Activated T-cell treated with anti-CD3 and anti-CD28 coated beads for 1 hour (primary cell): ENCODE data around the gene IER5L.
A peak's percentile ranks its signal among the peaks of the same experiment; 100 is the strongest.

Source experiments
- DNase-seq: peaks from one replicate; pipeline ENCODE4 v3.0.0-alpha.2; 2020; ENCODE audit warnings: low read depth

The IER5L gene

GRCh38 chr9:129177791-129178567, at the start of gene IER5L:
Gene IER5L (minus strand): TSS chr9:129178261. CDS start chr9:129178052, 209 bp downstream.
- peak; percentile 90 for DNase-seq

DNA sequence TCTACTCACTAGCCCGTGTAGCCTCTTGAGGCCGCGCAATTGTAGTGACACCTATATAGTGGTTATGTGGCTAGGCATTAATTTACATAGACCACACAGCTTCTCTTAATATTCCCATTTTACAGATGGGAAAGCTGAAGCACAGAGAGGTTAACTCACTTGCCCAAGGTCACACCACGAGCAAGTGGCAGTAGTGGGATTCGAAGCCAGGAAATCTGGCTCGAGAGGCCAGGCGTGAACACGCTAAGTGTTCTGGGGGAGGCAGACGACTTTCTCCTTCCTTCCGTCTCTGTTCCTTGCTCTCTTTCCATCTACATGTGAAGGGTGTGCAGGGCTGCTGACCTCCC, 49.8 kb upstream of the IER5L start:
- DNase-seq = no peak

DNA sequence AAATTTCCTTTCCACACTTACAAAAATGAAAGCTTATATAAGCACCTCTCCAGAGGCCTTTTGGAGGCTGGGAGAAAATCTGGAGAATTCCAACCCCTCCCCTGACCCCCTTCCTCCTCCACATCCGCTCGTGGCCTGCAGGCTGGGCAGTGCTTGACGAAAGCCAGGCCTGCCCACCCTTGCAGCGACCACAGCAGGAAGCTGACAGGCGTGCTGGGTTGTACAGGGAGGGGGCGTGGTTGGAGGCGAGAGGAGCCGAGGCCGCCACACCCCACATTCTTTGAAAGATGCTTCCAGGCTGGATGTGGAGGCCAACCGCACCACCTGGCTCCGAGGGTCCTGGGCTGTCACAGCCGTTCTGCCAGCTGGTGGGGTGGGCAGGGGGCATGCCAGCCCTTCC, 47.8 kb upstream of the IER5L start:
- no peak for DNase-seq

DNA sequence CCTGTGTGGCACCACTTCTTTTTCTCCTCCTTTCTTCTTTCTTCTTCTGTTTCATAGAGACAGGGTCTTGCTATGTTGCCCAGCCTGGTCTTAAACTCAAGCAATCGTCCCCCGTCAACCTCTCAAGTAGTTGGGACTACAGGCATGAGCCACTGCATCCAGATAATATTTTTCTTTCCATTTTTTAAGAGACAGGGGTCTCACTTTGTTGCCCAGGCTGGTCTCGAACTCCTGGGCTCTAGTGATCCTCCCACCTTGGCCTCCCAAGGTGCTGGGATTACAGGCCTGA, 47.4 kb upstream of the IER5L start:
- DNase-seq = no peak

DNA sequence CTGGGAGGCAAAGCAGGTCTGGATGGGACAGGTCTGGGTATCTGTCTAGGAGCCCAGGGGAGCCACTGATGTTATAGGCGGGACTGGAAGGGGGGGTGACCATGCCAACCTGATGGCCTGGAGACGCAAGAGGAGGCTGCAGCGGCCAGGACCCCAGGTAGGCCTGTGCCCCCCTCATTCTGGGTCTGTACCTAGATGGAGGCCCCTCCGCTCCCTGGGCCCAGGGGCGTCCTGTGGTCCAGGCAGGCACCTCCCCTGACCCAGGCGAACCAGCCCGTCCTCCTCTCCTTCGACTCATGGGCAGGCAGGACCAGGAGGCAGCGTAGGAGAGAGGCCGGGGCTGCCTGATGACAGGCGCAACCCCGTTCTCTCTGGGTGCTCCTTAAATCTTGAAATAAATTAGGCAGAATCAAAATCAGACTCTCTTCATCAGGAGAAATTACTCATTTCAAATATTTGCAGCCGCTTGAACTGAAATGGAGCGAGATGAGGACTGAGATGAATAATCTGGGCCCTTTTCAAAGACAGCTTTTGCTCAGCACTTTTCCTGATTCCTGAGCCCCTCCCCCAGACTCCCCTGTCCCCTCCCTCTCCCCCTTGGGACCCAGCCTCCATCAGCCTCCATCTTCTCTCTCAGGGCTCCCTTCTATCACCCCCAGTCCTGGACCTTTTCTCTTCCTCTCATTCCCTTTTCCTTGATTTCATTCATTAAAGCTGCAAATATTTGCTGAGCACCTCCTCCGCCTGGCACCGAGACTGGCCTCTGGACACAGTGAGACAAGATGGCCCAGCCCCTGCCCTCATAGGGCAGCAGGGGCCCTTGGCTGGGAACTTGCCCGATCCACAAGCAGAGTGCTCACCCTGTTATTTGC, 46.8 kb upstream of the IER5L start:
- DNase-seq = no peak

DNA sequence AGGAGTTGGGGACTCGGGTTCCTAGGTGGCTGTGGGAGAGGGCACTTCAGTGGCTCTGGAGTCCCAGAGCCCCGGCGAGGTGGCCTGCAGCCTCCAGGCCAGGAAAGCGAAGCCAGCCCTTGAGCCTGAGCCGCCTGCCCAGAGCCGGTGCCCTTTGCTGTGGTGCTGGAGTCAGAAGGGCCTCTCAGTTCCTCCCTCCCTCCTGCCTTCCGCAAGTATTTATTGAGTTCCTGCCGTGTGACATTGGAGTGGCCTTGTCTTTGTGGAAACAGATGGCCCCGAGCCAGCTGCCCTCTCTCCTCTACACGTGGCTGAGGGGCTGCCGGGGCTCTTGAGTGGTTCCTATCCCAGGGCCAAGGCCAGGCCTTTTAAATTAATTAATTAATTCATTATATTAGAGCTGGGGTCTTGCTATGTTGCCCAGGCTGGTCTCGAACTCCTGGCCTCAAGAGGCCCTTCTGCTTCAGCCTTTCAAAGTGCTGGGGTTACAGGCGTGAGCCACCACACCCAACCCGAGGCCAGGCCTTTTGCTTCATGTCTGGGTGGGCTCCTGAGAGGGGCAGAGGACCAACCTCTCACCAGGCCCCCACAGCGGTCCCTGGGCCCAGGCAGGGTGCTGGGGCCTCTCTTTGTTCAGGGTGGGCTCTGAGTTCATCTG, 45.6 kb upstream of the IER5L start:
- no peak for DNase-seq

GRCh38 chr9:129222819-129223218, 44.8 kb upstream of the IER5L start:
- no peak for DNase-seq

DNA sequence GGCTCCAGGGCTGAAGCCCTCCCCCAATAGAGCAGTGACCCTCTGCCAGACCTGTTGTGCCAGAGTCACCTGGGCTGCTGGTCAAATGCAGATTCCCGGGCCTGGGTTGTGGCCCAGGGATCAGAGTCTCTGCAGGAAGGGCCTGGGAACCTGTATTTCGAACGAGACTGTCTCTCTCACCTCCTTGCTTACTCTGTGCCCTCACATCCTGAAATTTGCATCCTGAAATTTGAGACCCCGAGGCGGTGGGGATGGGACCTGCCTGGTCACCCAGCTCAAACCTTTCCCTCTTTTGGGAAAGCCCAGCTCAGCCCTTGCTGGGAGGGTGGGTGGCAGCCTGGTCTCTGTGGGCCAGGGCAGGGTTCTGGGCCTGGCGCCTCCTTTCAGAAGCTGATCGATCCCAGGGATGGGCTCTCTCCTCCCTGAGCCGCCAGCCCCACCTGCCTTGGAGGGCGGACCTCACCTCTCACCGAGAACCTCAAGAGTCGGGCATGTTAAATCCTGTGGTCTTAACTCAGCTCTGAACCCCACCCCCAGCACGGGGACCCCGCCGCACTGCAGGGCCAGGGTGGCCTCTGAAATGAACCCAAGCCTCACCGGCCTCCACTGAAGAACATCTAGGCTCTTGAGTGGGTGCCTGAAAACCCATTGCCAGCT, 44.0 kb upstream of the IER5L start:
- no peak for DNase-seq

DNA sequence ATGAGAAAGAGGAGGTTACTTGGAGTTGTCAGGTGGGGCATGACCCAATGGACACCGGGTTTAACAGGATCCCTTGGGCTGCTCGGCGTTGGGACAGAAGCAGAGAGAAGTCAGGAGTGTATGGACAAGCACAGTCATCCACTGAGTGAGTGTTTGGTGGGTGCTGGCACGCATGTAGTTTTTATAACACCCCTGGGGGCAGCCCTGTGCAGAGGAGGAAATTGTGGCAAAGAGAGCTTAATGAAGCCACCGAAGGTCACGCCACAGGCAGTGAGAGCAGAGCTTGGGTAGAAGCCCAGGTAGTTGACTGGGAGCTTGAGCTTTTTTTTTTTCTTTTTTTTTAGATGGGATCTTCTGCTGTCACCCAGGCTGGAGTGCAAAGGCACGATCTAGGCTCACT, 43.2 kb upstream of the IER5L start:
- DNase-seq = no peak

- no peak for DNase-seq
Measured at GRCh38 chr9:129220771-129221170, 42.7 kb upstream of the IER5L start.

GRCh38 chr9:129218918-129219317, 40.9 kb upstream of the IER5L start:
- DNase-seq = no peak

DNA sequence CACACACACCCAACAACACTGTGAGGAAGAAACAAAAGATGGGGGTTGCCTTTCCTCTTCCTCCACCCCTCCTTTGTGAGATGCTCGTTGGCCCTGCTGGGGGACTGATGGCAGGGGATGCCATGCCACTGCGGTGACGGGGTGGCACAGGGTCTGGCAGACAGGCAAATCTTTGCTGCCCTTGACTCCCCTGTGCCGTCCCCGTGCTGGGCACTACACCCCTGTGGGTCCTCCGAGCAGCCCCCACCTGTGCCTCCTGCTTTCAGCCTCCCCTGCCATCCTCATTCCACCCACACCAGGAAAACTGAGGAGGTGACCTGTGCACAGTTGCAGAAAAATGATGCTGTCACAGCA, 40.2 kb upstream of the IER5L start:
- no peak for DNase-seq

- DNase-seq = no peak
Measured at GRCh38 chr9:129213551-129213950, 35.5 kb upstream of the IER5L start.

DNA sequence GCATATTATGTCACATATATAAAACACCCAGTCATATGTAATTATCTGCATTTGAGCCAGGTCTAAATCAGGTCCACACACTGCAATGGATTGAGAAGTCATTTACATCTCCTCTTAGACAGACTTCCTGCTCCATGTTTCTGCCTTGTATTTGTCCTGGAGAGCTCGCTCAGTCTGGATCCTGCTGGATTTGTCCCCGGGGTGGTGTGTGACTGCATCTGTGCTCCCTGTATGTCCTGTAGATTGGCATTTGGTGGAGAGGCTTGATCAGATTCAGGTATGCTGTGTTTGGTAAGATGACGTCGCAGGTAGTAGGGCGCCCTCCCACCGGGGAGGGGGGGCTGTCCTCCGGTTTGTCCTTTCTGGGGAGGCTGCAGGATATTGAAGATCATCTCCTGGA, 33.6 kb upstream of the IER5L start:
- DNase-seq = no peak

DNA sequence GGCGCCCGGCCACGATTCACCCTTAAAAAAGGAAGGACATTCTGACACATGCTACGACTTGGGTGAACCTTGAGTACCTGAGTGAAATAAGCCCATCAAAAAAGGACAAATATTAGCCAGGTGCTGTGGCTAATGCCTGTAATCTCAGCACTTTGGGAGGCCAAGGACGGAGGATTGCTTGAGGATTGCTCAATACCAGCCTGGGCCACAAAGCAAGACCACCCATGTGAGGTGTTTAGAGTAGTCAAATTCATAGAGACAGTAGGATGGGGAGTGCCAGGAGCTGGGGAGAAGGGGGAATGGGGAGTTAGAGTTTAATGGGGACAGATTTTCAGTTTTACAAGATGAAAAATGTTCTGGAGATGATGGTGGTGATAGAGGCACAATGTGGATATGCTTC, 32.1 kb upstream of the IER5L start:
- DNase-seq = no peak

- DNase-seq = no peak
Measured at GRCh38 chr9:129209580-129209979, 31.5 kb upstream of the IER5L start.

DNA sequence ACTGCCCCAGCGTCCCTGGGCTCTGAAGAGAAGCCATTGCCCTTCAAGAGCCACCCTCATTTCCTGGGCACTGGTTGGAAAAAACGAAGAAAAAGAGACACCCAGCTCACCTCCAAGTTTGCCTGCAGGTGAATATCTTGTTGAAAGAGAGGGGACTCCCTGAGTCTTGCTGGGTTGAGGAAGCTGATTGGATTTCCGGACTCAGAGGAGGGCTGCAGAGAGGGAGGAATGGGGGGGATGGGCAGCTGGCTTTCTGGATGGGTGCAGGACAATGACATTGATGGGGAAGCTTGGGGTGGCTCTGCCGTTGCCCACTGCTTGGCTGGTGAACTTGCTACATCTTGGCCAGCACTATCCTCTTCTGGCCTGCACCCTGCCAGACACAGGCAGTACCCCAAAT, 31.0 kb upstream of the IER5L start:
- DNase-seq = no peak

- peak; percentile 45 for DNase-seq
Measured at GRCh38 chr9:129208207-129209032, 30.4 kb upstream of the IER5L start.

GRCh38 chr9:129206905-129207304, 28.8 kb upstream of the IER5L start:
- no peak for DNase-seq

GRCh38 chr9:129206401-129206800, 28.3 kb upstream of the IER5L start:
- DNase-seq = no peak

GRCh38 chr9:129204840-129205239, 26.8 kb upstream of the IER5L start:
- DNase-seq = no peak

GRCh38 chr9:129203556-129203909, 25.5 kb upstream of the IER5L start:
- no peak for DNase-seq
